Measurements from ENCODE around the gene NIPBL. TPM values are rescaled to one million over a fixed set of nuclear protein-coding genes. Genes with fewer than 3 reads are reported as not detected.
"Not testable (repeated sequence)": the region's sequence is repeated elsewhere in the genome, so short reads cannot be mapped to it uniquely, and the experiment has no call there.

NIPBL gene
- total RNA-seq, 4 donors from 2014 or later, result 26.7 to 73.8 (median 64.4) TPM

DNA sequence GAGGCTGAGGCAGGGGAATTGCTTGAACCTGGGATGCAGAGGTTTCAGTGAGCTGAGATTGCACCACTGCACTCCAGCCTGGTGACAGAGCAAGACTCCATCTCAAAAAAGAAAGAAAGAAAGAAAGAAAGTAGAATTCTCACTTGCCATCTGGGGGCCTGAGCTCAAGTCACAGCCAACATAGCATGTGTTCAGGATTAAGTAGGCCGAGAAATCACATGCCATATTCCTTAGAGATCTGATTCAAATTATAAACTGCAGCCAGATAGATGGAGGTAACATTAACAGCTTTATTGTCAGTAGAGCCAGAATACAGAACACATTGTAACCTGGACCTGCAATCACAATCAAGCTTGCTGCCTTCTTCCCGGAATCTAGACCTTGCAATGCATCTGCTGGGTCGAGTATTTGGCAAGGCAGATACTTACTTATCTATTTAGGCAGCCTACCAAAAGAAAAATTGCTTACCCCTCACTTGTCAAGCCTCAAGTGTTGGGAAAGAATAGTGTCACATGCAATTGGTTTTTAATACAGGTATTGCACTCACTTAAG lies 198.9 kb downstream of the NIPBL start:
- no peak for DNase-seq
- 82 to 83% methylated on average over 3 of the region's 3 CpGs for WGBS, 2 donors (ENCODE audit: low coverage in 1 of 2)
- Histone ChIP-seq H3K36me3 (peaks cover 0 to 17% (median 0%) of the 10 kb centered on the region in 4 donors), H3K27ac (no peak overlapping the region), H3K9me3 (no peaks in the 10 kb centered on the region), H3K4me1 (no peaks in the 10 kb centered on the region), H3K4me3 (no peak overlapping the region), H3K27me3 (no peaks in the 10 kb centered on the region)
- intact Hi-C loops (cut with DNase I; ENCODE audit: low total_unique reads) (no loop called here), in situ Hi-C loops (cut with MboI; ENCODE audit: low pct_ligation_motif_present in 1 of 4, low pct_unique_long_range_greater_than_20kb in 1 of 4, low sequenced_read_pairs in 3 of 4) (no loop called here)
- TF ChIP-seq POLR2AphosphoS5 (IDR thresholded peaks at IDR 0.05), result no peak
- TF ChIP-seq, protein P1, sequence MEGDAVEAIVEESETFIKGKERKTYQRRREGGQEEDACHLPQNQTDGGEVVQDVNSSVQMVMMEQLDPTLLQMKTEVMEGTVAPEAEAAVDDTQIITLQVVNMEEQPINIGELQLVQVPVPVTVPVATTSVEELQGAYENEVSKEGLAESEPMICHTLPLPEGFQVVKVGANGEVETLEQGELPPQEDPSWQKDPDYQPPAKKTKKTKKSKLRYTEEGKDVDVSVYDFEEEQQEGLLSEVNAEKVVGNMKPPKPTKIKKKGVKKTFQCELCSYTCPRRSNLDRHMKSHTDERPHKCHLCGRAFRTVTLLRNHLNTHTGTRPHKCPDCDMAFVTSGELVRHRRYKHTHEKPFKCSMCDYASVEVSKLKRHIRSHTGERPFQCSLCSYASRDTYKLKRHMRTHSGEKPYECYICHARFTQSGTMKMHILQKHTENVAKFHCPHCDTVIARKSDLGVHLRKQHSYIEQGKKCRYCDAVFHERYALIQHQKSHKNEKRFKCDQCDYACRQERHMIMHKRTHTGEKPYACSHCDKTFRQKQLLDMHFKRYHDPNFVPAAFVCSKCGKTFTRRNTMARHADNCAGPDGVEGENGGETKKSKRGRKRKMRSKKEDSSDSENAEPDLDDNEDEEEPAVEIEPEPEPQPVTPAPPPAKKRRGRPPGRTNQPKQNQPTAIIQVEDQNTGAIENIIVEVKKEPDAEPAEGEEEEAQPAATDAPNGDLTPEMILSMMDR (IDR thresholded peaks at IDR 0.05), result no peak
- TF ChIP-seq POLR2A (IDR thresholded peaks at IDR 0.05), result no peak
- TF ChIP-seq EP300 (IDR thresholded peaks at IDR 0.05; ENCODE audit: low read depth), result no peak

DNA sequence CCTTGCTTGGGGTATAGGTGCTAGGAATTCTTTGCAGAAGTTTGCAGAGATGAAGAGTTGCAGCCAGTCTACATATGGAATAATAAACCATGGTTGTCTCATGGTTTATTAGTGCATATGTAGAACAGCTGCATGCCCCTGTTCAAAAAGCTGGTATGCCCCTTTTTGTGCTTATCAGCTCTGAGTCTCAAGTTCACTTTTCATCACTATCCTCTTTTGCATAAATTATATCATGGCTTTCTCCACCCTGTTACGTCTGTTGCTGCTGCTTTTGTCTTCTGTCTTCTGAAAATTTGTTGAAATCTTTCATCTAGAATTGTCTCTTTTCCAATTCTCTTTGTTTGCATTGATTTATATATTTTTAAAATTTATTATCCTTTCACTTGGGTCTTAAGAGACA lies 200.6 kb downstream of the NIPBL start:
- intact Hi-C loops (cut with DNase I; ENCODE audit: low total_unique reads) (no loop called here), in situ Hi-C loops (cut with MboI; ENCODE audit: low pct_ligation_motif_present in 1 of 4, low pct_unique_long_range_greater_than_20kb in 1 of 4, low sequenced_read_pairs in 3 of 4) (no loop called here)
- WGBS, 2 donors (ENCODE audit: low coverage in 1 of 2), result 75 to 100% methylated on average over 1 of the region's 1 CpG

DNA sequence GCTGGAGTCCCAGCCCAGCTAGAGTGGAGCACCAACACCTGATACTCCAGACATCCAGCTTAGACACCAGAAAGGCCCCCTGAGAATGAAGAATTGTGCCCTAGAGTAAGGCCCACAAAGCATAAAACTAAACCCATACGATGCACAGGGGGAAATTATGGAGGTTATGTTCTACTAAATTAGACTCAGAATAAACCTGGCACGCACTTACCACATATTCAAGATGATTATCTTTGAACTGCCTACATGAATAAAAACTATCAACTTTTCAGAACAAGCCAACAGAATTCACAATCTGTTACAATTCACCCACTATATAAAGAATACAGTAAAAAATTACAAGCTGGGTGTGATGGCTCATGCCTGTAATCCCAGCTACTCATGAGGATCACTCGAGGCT lies 204.1 kb downstream of the NIPBL start:
- Histone ChIP-seq H3K9me3 (no peaks in the 10 kb centered on the region), H3K4me1 (no peaks in the 10 kb centered on the region), H3K4me3 (no peak overlapping the region), H3K27me3 (no peaks in the 10 kb centered on the region), H3K27ac (no peak overlapping the region), H3K36me3 (peaks cover 0 to 17% (median 3%) of the 10 kb centered on the region in 4 donors)
- WGBS, 2 donors (ENCODE audit: low coverage in 1 of 2), result 76 to 93% methylated on average over 3 of the region's 3 CpGs
- intact Hi-C loops (cut with DNase I; ENCODE audit: low total_unique reads) (no loop called here), in situ Hi-C loops (cut with MboI; ENCODE audit: low pct_ligation_motif_present in 1 of 4, low pct_unique_long_range_greater_than_20kb in 1 of 4, low sequenced_read_pairs in 3 of 4) (no loop called here)
- no peak for TF ChIP-seq EP300 (IDR thresholded peaks at IDR 0.05; ENCODE audit: low read depth)
- TF ChIP-seq POLR2A (IDR thresholded peaks at IDR 0.05), result no peak
- no peak for TF ChIP-seq POLR2AphosphoS5 (IDR thresholded peaks at IDR 0.05)
- TF ChIP-seq, protein P1 (IDR thresholded peaks at IDR 0.05), result no peak
- no peak for DNase-seq

More for the DNA sequence above, 200.6 kb downstream of the NIPBL start:
- Histone ChIP-seq H3K4me3 (no peak overlapping the region), H3K27me3 (no peaks in the 10 kb centered on the region), H3K4me1 (no peaks in the 10 kb centered on the region), H3K36me3 (peaks cover 0 to 17% (median 3%) of the 10 kb centered on the region in 4 donors), H3K9me3 (no peaks in the 10 kb centered on the region), H3K27ac (no peak overlapping the region)
- DNase-seq, result no peak
- TF ChIP-seq POLR2AphosphoS5 (IDR thresholded peaks at IDR 0.05) (no peak), EP300 (IDR thresholded peaks at IDR 0.05; ENCODE audit: low read depth) (no peak)

- intact Hi-C loops (cut with DNase I; ENCODE audit: low total_unique reads); in situ Hi-C loops (cut with MboI; ENCODE audit: low pct_ligation_motif_present in 1 of 4, low pct_unique_long_range_greater_than_20kb in 1 of 4, low sequenced_read_pairs in 3 of 4): not testable (repeated sequence)
Measured at GRCh38 chr5:37082977-37083376, 206.4 kb downstream of the NIPBL start.

DNA sequence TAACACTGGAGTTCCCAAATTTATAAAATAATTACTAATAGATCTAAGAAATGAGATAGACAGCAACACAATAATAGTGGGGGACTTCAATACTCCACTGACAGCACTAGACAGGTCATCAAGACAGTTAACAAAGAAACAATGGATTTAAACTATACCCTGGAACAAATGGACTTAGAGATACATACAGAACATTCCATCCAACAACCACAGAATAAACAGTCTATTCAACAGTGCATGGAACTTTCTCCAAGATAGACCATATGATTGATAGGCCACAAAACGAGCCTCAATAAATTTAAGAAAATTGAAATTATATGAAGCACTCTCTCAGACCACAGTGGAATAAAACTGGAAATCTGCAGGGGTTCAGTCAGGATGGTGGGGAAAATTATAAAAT lies 209.5 kb downstream of the NIPBL start:
- H3K27me3 ChIP-seq; in situ Hi-C loops (cut with MboI; ENCODE audit: low pct_ligation_motif_present in 1 of 4, low pct_unique_long_range_greater_than_20kb in 1 of 4, low sequenced_read_pairs in 3 of 4); DNase-seq; H3K4me3 ChIP-seq; H3K4me1 ChIP-seq; intact Hi-C loops (cut with DNase I; ENCODE audit: low total_unique reads); H3K36me3 ChIP-seq: not testable (repeated sequence)
- 38 to 62% methylated on average over 1 of the region's 1 CpG for WGBS, 2 donors (ENCODE audit: low coverage in 1 of 2)
- H3K9me3 ChIP-seq, result peaks cover 0 to 10% of the 10 kb centered on the region in 2 donors
- peak overlapping the region in 1 of 4 donors; percentile 9 for H3K27ac ChIP-seq

More at GRCh38 chr5:37082977-37083376, 206.4 kb downstream of the NIPBL start:
- peaks cover 0 to 17% (median 3%) of the 10 kb centered on the region in 4 donors for H3K36me3 ChIP-seq
- WGBS, 2 donors (ENCODE audit: low coverage in 1 of 2), result 83% methylated on average over 2 of the region's 2 CpGs; no CpG with 5 or more reads in 1 of the 2 donors
- not testable (repeated sequence) for DNase-seq, H3K4me3 ChIP-seq, H3K9me3 ChIP-seq, H3K4me1 ChIP-seq, H3K27ac ChIP-seq, H3K27me3 ChIP-seq

Data from transverse colon (tissue), 4 donors.